Measurements from ENCODE around the gene DOK6.

- TF ChIP-seq CTCF (IDR thresholded peaks at IDR 0.05; ENCODE audit: low read depth, low read length) (no peak), EZH2phosphoT487 (IDR thresholded peaks at IDR 0.05; ENCODE audit: low read depth) (no peak)
Observed at GRCh38 chr18:69697069-69697468, 296.4 kb downstream of the DOK6 start.

Measured in OCI-LY3 (cell line).